ENCODE data around the gene ZNF500.

The ZNF500 gene

GRCh38 chr16:4766875-4767628, at the start of gene ZNF500:
Gene ZNF500, minus strand, starts transcription at chr16:4767162. Its CDS starts 1,184 bp downstream, at chr16:4765978.
- peak; percentile 66 for DNase-seq

DNA sequence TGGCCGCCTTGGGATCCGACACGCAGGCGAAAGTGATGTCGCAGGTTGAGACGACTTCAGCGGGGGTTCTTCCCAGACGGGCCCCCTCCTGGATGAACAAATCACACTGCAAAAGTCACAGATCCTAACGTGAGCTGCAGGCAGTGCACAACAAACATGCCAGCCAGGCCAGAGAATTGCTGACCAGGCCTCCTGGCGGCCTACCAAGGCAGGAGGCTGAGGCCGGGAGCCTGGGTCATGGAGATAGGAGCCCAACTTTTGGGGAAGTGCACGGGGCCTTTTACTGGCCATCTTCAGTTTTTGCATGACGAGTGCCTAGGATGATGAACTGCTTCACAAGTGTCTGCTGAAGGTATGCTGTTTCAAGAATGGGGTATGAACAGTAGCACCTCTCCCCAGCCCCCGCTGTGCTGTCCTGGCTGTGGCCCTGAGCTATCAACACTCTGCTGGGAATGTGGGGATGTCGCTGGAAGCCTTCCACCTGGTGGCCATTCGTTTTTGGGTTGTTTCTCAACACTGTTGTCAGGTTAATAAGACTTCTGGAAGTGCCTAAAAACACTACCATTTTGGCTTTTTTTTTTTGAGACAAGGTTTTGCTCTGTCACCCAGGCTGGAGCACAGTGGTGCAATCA, 47.7 kb upstream of the ZNF500 start:
- no peak for DNase-seq

DNA sequence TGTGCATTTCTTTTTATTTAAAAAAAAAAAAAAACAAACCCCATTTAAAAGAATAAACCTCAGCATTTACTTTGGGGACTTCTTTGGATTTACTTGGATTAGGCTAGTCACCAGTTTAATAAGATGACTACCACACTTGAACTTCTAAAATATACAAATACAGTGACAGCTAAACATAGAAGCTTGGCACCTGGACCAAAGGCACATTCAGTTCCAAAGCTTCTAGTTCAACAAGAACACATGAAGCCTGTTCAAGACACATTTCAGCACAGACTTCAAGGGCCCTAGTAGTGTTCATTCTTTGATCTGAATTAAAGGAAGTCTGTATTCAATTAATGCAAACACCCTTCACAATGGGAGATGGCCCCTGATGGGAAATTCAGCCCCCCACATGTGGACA, 47.1 kb upstream of the ZNF500 start:
- DNase-seq: no peak

DNA sequence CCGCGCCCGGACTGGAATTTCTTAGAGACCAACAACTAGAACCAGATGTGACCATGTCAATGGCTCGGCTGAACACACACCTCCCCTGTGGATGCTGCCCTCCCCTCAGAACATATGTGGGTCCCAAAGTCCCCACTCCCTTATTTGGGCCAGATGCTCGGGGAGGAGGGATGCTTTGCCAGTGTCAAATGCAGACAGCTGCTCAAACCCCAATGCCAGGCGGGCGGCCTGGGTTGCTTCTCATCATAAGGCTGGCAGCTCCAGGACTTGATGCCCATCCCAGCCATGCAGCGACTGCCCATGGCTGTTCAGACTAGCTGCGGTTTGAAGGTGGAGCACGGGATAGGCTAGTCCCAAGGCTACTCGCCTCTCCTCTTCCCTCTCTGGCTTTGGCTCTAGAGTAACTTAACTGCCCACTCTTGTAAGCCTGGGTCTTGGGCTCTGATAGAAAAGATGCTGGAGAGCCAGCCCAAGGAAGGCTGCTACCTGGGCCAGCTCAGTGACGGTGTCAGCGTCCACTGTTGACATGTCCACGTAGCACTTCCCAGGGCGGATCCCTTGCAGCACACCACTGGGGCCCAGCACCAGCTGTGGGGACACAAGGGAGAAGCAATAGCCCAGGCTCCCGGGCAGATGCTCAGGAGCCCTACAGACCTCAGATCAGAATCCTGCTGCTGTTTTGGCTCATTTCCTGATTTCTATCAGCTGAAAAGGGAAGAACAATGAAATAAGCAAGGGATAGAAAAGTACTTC, 46.5 kb upstream of the ZNF500 start:
- DNase-seq: no peak

GRCh38 chr16:4811773-4812172, 44.8 kb upstream of the ZNF500 start:
- no peak for DNase-seq

GRCh38 chr16:4811242-4811641, 44.3 kb upstream of the ZNF500 start:
- DNase-seq: no peak

DNA sequence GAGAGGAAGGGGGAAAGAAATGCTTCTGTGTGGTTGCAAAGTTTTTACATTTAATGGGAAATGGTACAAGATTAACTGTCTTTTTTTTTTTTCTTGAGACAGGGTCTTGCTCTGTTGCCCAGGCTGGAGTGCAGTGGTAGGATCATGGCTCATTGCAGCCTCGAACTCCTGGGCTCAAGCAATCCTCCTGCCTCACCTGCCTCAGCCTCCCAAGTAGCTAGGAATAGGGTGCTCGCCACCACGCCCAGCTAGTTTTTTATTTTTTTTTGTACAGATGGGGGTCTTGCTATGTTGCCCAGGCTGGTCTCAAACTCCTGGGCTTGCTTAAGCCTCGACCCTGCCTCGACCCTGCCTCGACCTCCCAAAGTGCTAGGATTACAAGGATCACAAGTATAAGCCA, 39.3 kb upstream of the ZNF500 start:
- DNase-seq: no peak

DNA sequence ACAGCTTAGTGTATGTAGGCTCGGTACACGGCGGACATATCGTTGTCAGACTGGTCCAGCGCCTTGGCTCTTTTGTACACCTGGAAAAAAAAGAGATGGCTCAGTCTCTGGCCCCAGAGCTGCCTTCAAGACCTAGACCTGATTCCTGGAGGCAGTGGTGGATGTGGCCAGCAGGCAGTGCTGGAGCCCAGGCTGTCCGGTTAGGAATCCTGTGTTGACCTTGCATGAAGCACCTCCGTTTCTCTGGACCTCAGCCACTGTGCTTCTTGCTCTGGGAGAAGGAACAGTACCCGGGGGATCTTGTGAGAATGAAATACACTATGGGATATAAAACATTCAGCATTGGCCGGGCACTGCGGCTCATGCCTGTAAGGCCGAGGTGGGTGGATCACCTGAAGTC, 38.3 kb upstream of the ZNF500 start:
- DNase-seq: no peak

DNA sequence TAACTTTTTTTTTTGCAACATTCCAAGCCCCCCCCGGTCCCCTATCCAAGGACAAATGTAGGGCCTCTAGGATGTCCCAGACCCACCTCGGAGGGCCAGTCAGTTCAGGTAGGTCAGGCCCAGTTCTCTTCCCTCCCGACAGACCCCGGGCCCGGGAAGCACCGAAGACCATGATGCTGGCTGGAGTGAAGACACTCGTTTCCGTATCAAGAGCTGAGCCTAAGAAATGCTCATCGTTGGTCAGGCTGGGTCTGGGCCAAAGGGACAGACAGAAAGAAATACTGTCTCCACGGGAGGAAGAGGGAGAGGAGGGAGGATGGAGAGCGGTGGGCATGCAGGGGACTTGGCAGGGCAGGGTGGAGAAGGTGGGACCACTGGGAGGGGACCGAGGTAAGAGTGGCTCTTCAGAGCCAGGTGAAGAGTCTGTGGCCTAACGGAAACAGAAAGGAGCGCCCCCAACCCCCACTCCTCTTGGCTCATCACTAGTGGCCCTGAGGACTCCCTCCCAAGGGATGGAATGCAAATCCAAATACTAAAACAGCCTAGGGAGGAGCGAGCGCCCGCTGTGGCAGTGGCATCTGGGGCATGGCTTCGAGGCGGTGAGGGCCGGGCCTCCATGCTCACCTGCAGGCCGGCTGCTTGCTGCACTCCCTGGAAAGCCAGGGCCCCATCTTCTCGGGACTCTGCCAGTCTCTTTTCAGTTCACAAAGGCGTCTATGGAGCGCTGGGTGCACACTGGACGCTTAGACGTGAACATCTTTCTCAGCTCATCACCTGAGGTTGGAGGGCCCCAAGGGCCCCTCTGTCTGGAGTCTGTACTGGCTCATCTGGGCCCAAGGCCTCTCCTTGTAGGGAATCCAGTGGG, 37.2 kb upstream of the ZNF500 start:
- no peak for DNase-seq

DNA sequence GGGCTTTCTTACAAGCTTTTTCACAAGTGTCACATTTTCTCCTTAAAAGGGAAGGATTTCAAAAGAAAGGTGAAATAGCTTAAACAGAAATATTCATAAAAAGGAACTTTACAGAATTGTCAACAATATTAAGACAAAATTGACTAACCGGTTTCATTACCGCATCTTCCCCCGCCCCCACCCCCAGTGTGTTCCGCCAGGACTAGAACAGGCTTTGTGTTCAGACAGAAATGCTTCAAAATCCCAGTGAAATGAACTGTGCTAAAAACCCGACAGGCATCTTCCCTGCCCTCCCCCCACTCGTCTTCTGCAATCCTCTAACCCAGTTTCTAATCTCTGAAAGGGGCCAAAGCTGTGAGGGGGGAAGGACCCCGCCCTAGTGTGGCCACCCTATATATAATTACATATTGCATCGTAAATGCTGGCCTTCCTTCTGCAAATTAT, 36.5 kb upstream of the ZNF500 start:
- DNase-seq: no peak

DNA sequence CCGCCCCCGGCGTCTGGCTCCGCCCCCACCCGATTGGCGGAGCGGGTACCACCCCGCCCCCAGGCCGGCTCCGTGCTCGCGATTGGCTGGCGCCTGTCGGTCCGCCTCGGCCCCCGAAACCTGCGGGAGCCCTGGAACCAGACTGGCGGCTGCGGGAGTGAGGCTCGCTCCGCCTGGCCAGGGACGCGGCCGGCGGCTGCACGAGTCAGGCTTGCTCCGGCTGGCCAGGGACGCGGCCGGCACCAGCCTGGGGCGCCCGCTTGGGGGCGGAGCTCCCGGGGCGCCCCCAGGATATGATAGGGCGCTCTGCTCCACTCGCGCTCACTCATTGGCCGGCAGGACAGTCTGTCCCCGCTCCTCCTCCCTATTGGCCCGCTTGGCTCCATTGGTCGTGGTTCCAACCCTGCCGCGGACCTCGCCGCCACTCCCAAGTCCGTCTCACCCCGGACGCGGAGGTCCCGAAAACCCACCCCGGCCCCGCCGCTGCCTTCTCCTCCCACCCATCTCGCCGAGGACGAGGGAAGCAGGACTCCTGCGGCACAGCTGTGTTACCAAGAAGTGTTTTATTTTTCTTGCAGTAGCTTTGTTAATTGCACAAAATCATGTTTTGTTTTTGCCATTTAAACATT, 35.8 kb upstream of the ZNF500 start:
- DNase-seq: peak; percentile 69

GRCh38 chr16:4801962-4802658, 35.1 kb upstream of the ZNF500 start, which contains the start of gene ROGDI:
Gene ROGDI, minus strand, starts transcription at chr16:4802633. Its CDS starts 62 bp downstream, at chr16:4802571.
- DNase-seq: peak; percentile 59

DNA sequence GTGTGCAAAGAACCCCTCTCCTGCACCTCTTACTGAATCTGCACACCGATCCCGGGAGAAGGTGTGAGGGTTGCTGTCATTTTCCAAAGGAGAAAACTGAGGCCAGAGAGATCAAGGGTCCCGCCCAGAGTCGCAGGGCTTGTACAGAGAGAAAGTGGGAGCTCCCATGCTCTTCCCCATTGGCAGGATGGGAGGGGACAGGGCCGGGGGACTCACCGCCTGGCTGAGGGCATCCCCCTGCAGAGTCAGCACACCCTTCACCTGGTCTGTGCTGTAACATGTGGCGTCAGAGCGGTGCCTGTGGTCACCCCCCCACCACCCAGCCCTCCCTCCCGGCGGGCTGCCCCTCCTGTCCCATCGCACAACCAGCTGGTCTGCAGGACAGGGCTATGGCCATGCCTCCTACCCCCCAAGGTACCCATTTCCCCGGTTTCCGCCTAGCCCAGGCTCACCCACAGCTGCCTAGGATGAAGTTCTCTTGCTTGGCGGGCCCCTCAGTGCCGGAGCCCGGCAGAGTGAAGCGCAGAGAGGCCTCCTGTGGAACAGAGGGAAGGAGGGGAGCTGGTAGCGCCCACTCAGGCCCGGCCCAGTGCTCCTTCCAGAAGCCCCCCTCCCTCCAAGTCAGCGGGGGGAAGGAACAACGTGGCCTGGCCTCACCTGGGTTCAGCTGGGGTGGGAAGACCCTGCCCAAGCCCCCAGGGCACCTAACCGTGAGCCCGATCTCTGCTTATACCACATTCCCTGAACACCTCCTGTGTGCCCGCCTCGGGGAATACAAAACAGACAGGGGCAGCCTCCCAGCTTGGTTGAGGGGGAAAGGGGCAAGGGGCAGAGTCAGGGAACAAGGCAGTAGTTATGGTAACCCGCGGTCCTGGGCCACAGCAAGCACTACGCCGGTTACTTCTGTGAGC, 34.3 kb upstream of the ZNF500 start:
- DNase-seq: no peak

DNA sequence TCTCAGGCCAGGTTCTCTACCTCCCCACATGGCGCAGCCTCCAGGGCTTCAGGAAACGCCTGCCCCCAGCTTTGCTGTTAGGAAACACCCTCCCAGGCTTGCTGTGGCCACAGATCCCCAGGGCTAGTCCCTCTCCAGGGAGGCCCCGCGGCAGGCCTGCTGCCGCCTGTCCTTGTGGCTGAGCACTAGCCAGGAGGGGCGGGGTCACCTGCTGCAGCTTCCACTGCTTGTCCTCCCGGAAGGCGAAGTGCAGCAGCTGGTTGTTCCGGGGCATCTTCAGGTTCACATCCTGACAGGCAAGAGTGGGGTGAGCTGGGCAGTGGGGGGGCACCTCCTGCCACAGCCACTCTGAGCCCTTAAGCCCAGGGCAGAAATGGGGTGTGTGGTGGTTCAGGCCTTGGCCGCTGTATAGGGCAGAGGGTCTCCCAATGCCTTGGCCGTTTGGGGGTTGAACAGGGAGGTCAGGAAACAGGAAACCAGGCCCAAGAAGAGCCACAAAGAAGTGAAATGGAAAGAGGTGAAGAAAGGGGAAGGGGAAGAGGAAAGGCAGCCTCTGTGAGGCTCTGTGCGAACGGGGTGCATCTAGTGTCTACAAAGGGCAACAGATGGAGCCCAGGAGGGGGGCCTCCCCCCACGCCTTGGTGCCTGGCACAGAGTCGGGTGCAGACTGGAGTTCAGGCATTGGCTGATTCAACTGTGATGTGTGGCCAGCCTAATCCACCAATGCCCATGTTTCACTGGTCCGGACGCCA, 33.5 kb upstream of the ZNF500 start:
- no peak for DNase-seq

- no peak for DNase-seq
These were observed 32.4 kb upstream of the ZNF500 start for GRCh38 chr16:4799171-4799855.

GRCh38 chr16:4798456-4798855, 31.5 kb upstream of the ZNF500 start:
- DNase-seq: no peak

DNA sequence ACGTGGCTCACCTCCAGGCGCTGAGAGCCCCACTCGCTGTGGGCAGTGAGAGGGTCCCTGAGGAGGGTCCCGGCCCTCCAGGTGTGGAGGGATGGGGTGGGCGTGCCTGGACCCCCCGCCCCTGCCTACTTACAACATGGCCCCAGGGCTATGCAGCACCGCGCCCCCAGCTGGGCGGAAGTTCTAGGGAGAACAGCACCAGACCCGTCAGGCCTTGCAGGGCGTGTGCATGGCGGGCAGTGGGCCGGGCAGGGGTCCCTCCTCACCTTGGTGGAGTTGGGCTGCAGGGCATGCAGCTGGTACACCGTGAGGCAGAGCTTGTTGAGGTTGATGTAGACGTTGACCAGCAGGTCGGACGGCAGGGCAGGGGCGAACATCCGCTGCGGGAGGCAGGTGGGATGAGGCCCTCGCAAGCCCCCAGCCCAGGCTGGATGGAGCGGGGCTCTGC, 30.9 kb upstream of the ZNF500 start:
- DNase-seq: no peak

- DNase-seq: no peak
These were observed 30.2 kb upstream of the ZNF500 start for GRCh38 chr16:4796982-4797804.

Measured in NCI-H2029 treated with DMSO at 0.1 percent for 48 hours (cell line).